ENCODE results near the gene METTL24.

DNA sequence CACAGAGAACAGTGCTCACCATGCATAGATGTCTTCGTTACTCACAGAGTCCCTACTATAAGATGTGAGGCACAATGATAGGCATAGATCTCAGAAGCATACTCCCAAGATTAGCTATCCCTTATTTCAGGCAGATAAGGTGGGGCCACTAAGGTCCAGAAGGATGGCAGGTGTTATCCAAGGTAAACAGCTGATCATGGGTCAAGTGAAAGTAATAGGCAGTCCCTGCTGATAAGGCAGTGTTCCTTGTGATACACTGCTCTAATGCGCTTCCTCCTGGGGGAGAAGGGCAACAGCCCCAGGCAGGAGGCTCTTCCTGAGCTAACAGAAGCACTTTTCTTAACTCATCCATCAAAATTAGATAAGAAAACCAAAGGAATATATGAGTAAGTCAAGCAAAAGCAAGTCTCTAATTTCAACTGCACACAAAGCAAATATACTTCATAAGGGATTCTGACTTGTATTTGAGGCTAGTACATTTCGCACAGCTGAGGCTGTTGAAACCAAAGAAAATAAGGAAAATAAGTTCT is 42.2 kb downstream of the METTL24 start:
- TF ChIP-seq POLR2A (IDR thresholded peaks at IDR 0.05): no peak
- TF ChIP-seq, protein P1, sequence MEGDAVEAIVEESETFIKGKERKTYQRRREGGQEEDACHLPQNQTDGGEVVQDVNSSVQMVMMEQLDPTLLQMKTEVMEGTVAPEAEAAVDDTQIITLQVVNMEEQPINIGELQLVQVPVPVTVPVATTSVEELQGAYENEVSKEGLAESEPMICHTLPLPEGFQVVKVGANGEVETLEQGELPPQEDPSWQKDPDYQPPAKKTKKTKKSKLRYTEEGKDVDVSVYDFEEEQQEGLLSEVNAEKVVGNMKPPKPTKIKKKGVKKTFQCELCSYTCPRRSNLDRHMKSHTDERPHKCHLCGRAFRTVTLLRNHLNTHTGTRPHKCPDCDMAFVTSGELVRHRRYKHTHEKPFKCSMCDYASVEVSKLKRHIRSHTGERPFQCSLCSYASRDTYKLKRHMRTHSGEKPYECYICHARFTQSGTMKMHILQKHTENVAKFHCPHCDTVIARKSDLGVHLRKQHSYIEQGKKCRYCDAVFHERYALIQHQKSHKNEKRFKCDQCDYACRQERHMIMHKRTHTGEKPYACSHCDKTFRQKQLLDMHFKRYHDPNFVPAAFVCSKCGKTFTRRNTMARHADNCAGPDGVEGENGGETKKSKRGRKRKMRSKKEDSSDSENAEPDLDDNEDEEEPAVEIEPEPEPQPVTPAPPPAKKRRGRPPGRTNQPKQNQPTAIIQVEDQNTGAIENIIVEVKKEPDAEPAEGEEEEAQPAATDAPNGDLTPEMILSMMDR (IDR thresholded peaks at IDR 0.05): no peak
